Measurements from ENCODE around the gene GPHN.

DNA sequence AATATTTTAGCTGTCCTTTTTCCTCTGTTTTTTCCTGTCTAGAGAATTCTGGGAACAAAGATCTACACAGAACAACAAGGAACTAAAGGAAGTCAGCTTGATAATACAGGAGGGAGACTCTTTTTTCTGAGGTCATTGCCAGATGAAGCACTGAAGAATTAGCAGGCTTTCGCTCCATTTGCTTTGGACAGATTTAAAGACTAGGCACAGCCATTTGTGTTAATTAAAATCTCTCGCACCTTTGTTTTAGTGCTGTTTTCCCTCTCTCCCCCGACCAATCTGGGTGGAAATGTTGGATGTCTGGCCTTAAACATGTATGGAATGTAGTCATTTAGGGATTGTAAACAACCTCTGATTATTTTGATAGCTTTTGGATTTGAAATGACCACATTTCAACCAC, 9.6 kb upstream of the GPHN start:
- TF ChIP-seq POLR2AphosphoS5 (IDR thresholded peaks at IDR 0.05; ENCODE audit: low read depth, low read length) (no peak), POLR2A (IDR thresholded peaks at IDR 0.05; ENCODE audit: low read depth, low read length) (no peak)
